Measurements from ENCODE around the gene RAB44. TPM values are rescaled to one million over a fixed set of nuclear protein-coding genes. Genes with fewer than 3 reads are reported as not detected.

The RAB44 gene
- total and polyA plus RNA-seq, 9 of the 15 experiments (the other 6 are each of a cell fraction or from before 2014, with no cell fraction given), result not detected

GRCh38 chr6:36678488-36679042, 19.1 kb upstream of the RAB44 start, which contains the start of gene CDKN1A (continued):
- TF ChIP-seq STAT5A (IDR thresholded peaks at IDR 0.05; ENCODE audit: borderline replicate concordance, low read length), result no peak
- TF ChIP-seq RHOXF2B (CRISPR knock-in tag; conservative IDR thresholded peaks at IDR 0.05), result no peak; the same call in 1 of the 2 replicates
- no peak for TF ChIP-seq THRAP3 (IDR thresholded peaks at IDR 0.05; ENCODE audit: borderline replicate concordance)
- no peak for TF ChIP-seq ZKSCAN8 (CRISPR knock-in tag; IDR thresholded peaks at IDR 0.05)
- TF ChIP-seq, protein P1, sequence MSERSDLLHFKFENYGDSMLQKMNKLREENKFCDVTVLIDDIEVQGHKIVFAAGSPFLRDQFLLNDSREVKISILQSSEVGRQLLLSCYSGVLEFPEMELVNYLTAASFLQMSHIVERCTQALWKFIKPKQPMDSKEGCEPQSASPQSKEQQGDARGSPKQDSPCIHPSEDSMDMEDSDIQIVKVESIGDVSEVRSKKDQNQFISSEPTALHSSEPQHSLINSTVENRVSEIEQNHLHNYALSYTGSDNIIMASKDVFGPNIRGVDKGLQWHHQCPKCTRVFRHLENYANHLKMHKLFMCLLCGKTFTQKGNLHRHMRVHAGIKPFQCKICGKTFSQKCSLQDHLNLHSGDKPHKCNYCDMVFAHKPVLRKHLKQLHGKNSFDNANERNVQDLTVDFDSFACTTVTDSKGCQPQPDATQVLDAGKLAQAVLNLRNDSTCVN (CRISPR knock-in tag; IDR thresholded peaks at IDR 0.05), result no peak
- TF ChIP-seq FOXJ2 (tag; IDR thresholded peaks at IDR 0.05), result 0 out of 2 replicates have a peak, but pooled peaks have one; percentile 51
- TF ChIP-seq SRSF9 (IDR thresholded peaks at IDR 0.05; ENCODE audit: borderline replicate concordance, low read depth, low read length), result no peak
- no peak for TF ChIP-seq MTF1 (CRISPR knock-in tag; IDR thresholded peaks at IDR 0.05; ENCODE audit: borderline replicate concordance)
- TF ChIP-seq SMARCA5 (IDR thresholded peaks at IDR 0.05), result peak; percentile 57; the same call in 1 of the 2 replicates
- peak; percentile 87 for TF ChIP-seq CXXC5 (CRISPR knock-in tag; IDR thresholded peaks at IDR 0.05)
- no peak for TF ChIP-seq NR3C1 (CRISPR knock-in tag; IDR thresholded peaks at IDR 0.05)
- TF ChIP-seq FOXA3 (CRISPR knock-in tag; conservative IDR thresholded peaks at IDR 0.05 in 1 of 2, IDR thresholded peaks at IDR 0.05 in 1 of 2), result 0 out of 4 replicates have a peak, but pooled peaks of 1 of the 2 experiments have one; percentile 25
- no peak for TF ChIP-seq TRIM25 (IDR thresholded peaks at IDR 0.05; ENCODE audit: borderline replicate concordance)
- no peak for TF ChIP-seq BCOR (IDR thresholded peaks at IDR 0.05)
- no peak for TF ChIP-seq BRD4 (IDR thresholded peaks at IDR 0.05)
- TF ChIP-seq ASH1L (IDR thresholded peaks at IDR 0.05; ENCODE audit: borderline replicate concordance, low read depth, partially characterized antibody), result no peak
- TF ChIP-seq RBM15 (IDR thresholded peaks at IDR 0.05; ENCODE audit: insufficient read depth, low read length), result no peak
- TF ChIP-seq ILF3 (IDR thresholded peaks at IDR 0.05; ENCODE audit: borderline replicate concordance), result no peak; the same call in 1 of the 2 replicates
- no peak for TF ChIP-seq NFE2 (IDR thresholded peaks at IDR 0.05; ENCODE audit: low read depth)
- TF ChIP-seq TGIF2 (CRISPR knock-in tag; IDR thresholded peaks at IDR 0.05), result no peak; the same call in none of the 2 replicates
- TF ChIP-seq HNRNPL (IDR thresholded peaks at IDR 0.05; ENCODE audit: low read depth, low read length), result 0 out of 2 replicates have a peak, but pooled peaks have one; percentile 22
- TF ChIP-seq POLR2B (IDR thresholded peaks at IDR 0.05; ENCODE audit: low read depth, partially characterized antibody), result peak; percentile 71
- TF ChIP-seq SPI1 (IDR thresholded peaks at IDR 0.05; ENCODE audit: borderline replicate concordance, low read depth, low read length), result 0 out of 2 replicates have a peak, but pooled peaks have one; percentile 51
- peak; percentile 25; the same call in 1 of the 2 replicates for TF ChIP-seq JUND (IDR thresholded peaks at IDR 0.05; ENCODE audit: borderline replicate concordance, low read depth, low read length)
- TF ChIP-seq JUND (tag; IDR thresholded peaks at IDR 0.05; ENCODE audit: borderline replicate concordance, low read depth, low read length), result no peak
- no peak for TF ChIP-seq DPF2 (IDR thresholded peaks at IDR 0.05)
- TF ChIP-seq, protein P2, sequence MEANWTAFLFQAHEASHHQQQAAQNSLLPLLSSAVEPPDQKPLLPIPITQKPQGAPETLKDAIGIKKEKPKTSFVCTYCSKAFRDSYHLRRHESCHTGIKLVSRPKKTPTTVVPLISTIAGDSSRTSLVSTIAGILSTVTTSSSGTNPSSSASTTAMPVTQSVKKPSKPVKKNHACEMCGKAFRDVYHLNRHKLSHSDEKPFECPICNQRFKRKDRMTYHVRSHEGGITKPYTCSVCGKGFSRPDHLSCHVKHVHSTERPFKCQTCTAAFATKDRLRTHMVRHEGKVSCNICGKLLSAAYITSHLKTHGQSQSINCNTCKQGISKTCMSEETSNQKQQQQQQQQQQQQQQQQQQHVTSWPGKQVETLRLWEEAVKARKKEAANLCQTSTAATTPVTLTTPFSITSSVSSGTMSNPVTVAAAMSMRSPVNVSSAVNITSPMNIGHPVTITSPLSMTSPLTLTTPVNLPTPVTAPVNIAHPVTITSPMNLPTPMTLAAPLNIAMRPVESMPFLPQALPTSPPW (CRISPR knock-in tag; IDR thresholded peaks at IDR 0.05), result peak; percentile 79

All from K562 (cell line).